Kidney epithelial cell (primary cell): ENCODE measurements around the gene CC2D2A. TPM values are rescaled to one million over a fixed set of nuclear protein-coding genes. Genes with fewer than 3 reads are reported as not detected.

Source experiments
- DNase-seq: peaks from one replicate; pipeline ENCODE4 v3.0.0-alpha.2; 2010; ENCODE audit warnings: low read depth
- H3K27me3 ChIP-seq: 2 replicates; pipeline ENCODE4 v1.6.0; 2011; ENCODE audit warnings: low read length; ENCODE audit not compliant: control insufficient read depth, insufficient read depth
- H3K36me3 ChIP-seq: 2 replicates; pipeline ENCODE4 v1.5.1; 2011; ENCODE audit warnings: low read length; ENCODE audit not compliant: control insufficient read depth, insufficient read depth
- H3K4me3 ChIP-seq: 2 replicates; pipeline ENCODE4 v1.5.1; 2011; ENCODE audit warnings: low read depth, mild to moderate bottlenecking, control low read depth, low read length
- CTCF ChIP-seq: IDR thresholded peaks from 2 replicates; pipeline ENCODE4 v1.5.1; 2011; ENCODE audit warnings: mild to moderate bottlenecking, moderate library complexity, low read length, control low read depth, inconsistent platforms; ENCODE audit not compliant: insufficient read depth, poor library complexity, severe bottlenecking
- total RNA-seq: library from RNA; depleted of rRNA; stranded (reverse); fragments of >200 nt; gene quantifications from 2 replicates; pipeline ENCODE4 v1.2.3, GENCODE V29; 2015

Gene CC2D2A
- total RNA-seq, 1 donor from 2014 or later: 18.3 TPM

DNA sequence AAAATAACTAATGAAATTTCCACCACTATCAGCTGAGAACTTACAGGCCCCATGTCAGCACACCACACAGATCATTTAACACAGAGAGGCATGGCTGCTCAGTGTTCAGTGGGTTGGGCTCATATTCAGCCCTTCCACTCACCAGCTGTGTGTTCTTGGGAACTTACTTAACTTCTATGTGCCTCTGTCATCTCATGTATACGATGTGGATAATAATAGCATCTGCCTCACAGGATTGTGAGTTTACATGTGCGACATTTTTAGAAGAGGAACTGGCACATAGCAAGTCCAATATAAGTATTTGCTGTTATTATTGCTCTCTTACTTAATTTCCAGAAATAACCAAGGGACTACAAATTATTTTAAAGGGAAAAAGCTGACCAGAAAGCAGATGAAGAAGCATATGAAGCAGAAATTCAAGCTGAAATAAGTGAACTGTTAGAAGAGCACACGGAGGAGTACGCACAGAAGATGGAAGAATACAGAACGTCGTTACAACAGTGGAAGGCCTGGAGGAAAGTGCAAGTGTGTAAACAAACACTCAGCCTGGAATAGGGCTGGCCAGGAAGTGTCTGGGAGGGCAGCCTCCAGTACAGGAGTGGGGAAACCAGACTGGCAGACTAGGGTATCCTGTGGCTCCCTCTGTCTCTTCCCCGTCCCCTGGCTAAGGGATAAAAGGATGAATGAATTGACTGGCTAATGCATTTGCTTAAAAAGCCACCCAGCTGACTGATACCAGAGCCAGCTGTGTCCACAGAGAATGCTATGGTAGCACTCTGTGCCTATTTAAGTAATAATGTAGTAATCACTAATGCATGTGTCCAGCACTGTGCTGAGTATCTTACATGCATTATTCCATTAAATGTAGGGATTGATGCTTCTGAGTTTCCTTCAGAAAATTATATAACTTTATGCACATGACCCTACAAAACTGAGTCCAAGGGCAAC lies 67.1 kb downstream of the CC2D2A start:
- H3K27me3 ChIP-seq: no peaks in the 10 kb centered on the region
- H3K36me3 ChIP-seq: no peaks in the 10 kb centered on the region
- no peak for DNase-seq
- no peak overlapping the region for H3K4me3 ChIP-seq
- TF ChIP-seq CTCF: no peak

- no peak for TF ChIP-seq CTCF
- H3K36me3 ChIP-seq: no peaks in the 10 kb centered on the region
- no peaks in the 10 kb centered on the region for H3K27me3 ChIP-seq
- H3K4me3 ChIP-seq: no peak overlapping the region
- no peak for DNase-seq
These were observed 72.3 kb downstream of the CC2D2A start for GRCh38 chr4:15541941-15542340.

GRCh38 chr4:15542760-15543159 lies 73.1 kb downstream of the CC2D2A start:
- Histone ChIP-seq H3K4me3 (no peak overlapping the region), H3K36me3 (no peaks in the 10 kb centered on the region), H3K27me3 (no peaks in the 10 kb centered on the region)
- no peak for TF ChIP-seq CTCF
- DNase-seq: no peak

GRCh38 chr4:15543537-15544247 lies 74.0 kb downstream of the CC2D2A start:
- Histone ChIP-seq H3K36me3 (no peaks in the 10 kb centered on the region), H3K27me3 (no peaks in the 10 kb centered on the region), H3K4me3 (no peak overlapping the region)
- TF ChIP-seq CTCF: no peak
- DNase-seq: no peak

DNA sequence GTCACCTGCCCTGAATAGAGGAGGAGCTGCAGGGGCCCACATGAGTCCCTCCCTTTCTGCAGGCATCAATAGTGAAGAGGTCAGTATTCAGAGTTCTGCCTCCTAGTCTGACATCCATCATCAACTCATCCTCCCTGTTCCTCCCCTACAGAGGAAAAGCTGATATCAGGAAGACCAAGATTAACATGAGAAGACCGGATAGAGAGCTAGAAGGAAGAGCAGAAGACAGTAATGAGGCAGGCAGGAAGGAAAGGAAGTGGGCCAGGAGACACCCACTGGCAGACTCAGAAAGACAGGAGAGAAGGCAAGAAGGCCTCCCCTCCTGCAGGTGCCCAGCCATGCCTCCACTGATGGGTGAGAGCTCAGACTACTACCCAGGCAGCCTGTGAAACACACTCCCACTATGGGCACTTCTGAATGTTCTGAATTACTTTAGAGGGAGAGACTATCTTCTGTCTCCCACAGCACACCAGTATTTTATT lies 74.6 kb downstream of the CC2D2A start:
- H3K4me3 ChIP-seq: no peak overlapping the region
- no peaks in the 10 kb centered on the region for H3K36me3 ChIP-seq
- no peak for TF ChIP-seq CTCF
- H3K27me3 ChIP-seq: no peaks in the 10 kb centered on the region
- DNase-seq: no peak
